NK-92 treated with Interleukin-12 subunit alpha and Interleukin-12 subunit beta, amount 100 ng/mL, for 24 hours (cell line): ENCODE measurements around the gene VSIG4.
"Not testable (repeated sequence)": the region's sequence is repeated elsewhere in the genome, so short reads cannot be mapped to it uniquely, and the experiment has no call there.

Source experiments
- DNase-seq: peaks from one replicate; lab custom pipeline; 2025; lab: John Stamatoyannopoulos, UW

Gene VSIG4

GRCh38 chrX:65977161-65977560 is 62.7 kb downstream of the VSIG4 start:
- DNase-seq: not testable (repeated sequence)

DNA sequence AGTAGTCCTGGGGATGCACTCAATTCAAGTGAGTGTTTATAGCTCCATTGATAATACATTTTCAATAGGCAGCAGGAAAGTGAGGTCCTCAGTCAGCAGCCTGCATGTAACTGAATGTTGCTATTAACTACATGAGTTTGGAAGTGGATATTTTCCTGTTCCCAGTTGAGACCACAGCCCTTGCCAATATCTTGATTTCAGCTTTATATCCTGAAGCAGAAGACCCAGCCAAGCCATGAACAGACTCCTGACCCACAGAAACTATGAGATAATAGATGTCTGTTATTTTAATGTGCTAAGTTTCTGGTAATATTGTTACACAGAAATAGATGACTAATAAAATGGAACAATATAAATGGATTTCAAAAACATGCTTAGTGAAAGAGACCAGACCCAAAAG is 63.7 kb downstream of the VSIG4 start:
- no peak for DNase-seq

DNA sequence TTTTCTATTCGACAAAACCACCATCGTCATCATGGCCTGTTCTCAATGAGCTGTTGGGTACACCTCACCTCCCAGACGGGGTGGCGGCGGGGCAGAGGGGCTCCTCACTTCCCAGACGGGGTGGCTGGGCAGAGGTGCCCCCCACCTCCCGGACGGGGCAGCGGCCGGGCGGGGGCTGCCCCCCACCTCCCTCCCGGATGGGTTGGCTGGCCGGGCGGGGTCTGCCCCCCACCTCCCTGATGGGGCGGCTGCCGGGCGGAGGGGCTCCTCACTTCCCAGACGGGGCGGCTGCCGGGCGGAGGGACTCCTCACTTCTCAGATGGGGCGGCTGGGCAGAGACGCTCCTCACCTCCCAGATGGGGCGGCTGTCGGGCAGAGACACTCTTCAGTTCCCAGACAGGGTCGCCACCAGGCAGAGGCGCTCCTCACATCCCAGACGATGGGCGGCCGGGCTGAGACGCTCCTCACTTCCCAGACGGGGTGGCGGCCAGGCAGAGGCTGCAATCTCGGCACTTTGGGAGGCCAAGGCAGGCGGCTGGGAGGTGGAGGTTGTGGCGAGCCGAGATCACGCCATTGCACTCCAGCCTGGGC is 64.6 kb downstream of the VSIG4 start:
- not testable (repeated sequence) for DNase-seq
